Measurements from ENCODE around the gene TFAP2E. TPM values are rescaled to one million over a fixed set of nuclear protein-coding genes. Genes with fewer than 3 reads are reported as not detected.

Gene TFAP2E
- total RNA-seq, 4 donors from 2014 or later: not detected

DNA sequence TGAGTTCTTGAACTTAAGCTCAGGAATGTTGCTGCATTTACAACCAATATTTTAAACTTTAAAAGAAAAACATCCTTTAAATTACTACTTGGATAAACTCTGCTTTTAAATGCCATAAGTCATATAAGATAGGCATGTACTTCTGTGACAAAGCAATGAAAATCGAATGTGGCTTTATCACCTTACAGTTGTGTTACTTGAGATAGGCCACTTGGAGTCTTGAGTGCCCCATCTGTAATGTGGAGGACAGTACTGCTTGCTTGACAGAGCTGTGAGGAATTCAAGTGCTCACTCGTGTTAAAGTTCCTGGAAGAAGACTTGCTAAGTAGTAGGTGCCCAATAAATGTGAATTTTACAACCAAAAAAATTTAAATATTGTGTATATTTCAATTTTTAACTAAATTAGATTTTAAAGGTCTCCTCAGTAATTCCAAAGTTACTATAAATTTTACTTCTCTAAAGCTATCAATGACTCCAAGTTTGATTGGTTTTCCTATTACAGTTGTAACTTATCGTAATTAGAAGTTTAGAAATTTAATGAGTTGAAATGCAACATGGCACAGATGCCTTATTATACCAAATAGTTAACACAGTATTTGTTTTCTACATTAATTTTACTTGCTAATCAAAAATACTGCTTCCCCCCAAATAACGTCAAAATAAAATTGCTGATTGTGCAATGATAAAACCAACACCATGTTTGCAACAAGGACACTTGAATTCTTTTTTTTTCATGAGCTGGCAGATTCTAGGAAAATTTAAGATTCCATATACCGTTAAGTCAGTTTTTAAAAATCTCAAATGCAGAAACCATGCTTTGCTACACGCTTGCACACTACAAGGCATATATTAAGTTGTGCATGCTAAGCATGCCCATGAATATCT is 46.4 kb downstream of the TFAP2E start:
- Histone ChIP-seq H3K36me3 (no peaks in the 10 kb centered on the region), H3K27me3 (no peaks in the 10 kb centered on the region), H3K4me3 (no peak overlapping the region), H3K9me3 (no peaks in the 10 kb centered on the region), H3K27ac (no peak overlapping the region), H3K4me1 (peaks cover 0 to 10% of the 10 kb centered on the region in 2 donors)
- intact Hi-C loops (cut with DNase I; ENCODE audit: low total_unique reads): no loop called here
- in situ Hi-C loops (cut with MboI; ENCODE audit: low sequenced_read_pairs in 4 of 4): no loop called here
- ATAC-seq: no peak
- no peak for DNase-seq
- TF ChIP-seq, protein P1, sequence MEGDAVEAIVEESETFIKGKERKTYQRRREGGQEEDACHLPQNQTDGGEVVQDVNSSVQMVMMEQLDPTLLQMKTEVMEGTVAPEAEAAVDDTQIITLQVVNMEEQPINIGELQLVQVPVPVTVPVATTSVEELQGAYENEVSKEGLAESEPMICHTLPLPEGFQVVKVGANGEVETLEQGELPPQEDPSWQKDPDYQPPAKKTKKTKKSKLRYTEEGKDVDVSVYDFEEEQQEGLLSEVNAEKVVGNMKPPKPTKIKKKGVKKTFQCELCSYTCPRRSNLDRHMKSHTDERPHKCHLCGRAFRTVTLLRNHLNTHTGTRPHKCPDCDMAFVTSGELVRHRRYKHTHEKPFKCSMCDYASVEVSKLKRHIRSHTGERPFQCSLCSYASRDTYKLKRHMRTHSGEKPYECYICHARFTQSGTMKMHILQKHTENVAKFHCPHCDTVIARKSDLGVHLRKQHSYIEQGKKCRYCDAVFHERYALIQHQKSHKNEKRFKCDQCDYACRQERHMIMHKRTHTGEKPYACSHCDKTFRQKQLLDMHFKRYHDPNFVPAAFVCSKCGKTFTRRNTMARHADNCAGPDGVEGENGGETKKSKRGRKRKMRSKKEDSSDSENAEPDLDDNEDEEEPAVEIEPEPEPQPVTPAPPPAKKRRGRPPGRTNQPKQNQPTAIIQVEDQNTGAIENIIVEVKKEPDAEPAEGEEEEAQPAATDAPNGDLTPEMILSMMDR (IDR thresholded peaks at IDR 0.05 in 4 of 5, conservative IDR thresholded peaks at IDR 0.05 in 1 of 5): no peak
- no peak for TF ChIP-seq POLR2A (IDR thresholded peaks at IDR 0.05)

DNA sequence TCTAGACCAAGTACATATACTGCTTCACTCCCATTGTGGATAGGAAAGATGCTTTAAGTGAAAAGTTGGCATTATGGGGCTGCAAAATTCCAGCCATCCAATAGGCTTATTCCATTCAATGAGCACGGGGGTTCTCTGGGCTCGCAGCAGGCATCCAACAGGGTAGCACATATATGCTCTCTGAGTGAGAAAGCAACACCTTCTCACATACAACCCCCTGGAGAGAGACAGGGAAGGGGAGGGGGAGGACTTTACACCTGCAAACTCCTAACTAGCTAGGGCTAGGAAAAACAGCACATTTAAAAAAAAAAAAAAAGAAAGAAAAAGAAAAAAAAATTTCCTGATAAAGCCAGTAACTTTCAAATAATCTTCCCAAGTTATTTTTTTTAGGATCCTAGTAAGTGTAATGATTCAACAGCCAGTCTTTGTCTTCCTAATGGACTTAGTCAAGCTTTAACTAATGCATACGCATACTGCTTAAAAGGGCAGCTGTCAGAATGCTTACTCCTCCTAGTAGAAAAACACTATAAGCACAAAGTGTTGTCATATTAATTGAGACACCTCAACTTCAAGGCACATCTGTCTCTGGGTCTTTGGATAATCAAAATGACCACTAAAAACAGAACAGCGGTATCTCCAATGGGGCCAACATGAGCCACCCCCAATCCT is 49.5 kb downstream of the TFAP2E start:
- in situ Hi-C loops (cut with MboI; ENCODE audit: low sequenced_read_pairs in 4 of 4): no loop called here
- intact Hi-C loops (cut with DNase I; ENCODE audit: low total_unique reads): no loop called here
- no peak overlapping the region for H3K4me3 ChIP-seq
- TF ChIP-seq, protein P1 (IDR thresholded peaks at IDR 0.05 in 4 of 5, conservative IDR thresholded peaks at IDR 0.05 in 1 of 5): no peak
- TF ChIP-seq POLR2A (IDR thresholded peaks at IDR 0.05): no peak
- peaks cover 0 to 10% of the 10 kb centered on the region in 2 donors for H3K4me1 ChIP-seq
- ATAC-seq: no peak
- no peaks in the 10 kb centered on the region for H3K27me3 ChIP-seq
- DNase-seq: no peak
- no peak overlapping the region for H3K27ac ChIP-seq
- no peaks in the 10 kb centered on the region for H3K9me3 ChIP-seq
- peaks cover 0 to 8% of the 10 kb centered on the region in 2 donors for H3K36me3 ChIP-seq

DNA sequence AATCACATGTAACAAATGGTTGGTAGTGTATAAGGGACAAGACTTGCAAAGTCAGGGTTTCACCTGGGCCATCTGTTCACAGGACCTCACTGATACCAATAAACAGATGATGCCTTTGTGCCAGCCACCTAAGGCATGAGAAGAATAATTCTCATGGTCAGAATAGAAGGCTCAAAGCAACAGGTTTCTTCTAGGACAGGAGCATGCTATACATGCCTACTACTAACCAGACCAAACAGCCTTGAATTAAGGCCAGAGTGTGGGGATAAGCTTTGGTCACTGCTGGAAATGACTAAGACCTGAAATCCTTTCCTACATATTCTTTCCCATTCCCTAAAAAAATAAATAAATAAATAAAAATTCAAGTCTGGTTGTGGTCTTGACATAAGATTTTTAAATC is 50.7 kb downstream of the TFAP2E start:
- ATAC-seq: no peak
- no peak for TF ChIP-seq POLR2A (IDR thresholded peaks at IDR 0.05)

DNA sequence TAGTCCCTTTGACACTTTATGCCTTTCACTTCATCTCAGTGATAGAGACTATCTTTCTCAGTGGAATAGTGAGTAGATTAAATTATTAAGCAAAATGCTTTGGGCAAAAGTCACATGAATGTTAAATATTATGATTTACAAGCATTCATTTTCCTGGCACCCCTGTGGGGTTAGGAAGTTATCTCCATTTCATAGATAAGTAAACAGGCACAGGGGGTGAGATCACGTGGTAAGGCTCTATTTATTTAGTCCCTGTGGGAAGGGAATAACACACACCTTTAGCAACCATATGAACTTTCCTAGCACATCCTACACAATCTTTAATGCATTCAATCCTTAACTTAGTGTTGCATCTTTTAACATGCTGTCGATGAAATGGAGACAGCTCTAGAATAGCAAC is 55.9 kb downstream of the TFAP2E start:
- no peak for ATAC-seq
- in situ Hi-C loops (cut with MboI; ENCODE audit: low sequenced_read_pairs in 4 of 4): no loop called here
- no peak for TF ChIP-seq POLR2A (IDR thresholded peaks at IDR 0.05)
- TF ChIP-seq, protein P1 (IDR thresholded peaks at IDR 0.05 in 4 of 5, conservative IDR thresholded peaks at IDR 0.05 in 1 of 5): no peak

More for the DNA sequence above, 50.7 kb downstream of the TFAP2E start:
- H3K4me3 ChIP-seq: no peak overlapping the region
- in situ Hi-C loops (cut with MboI; ENCODE audit: low sequenced_read_pairs in 4 of 4) (no loop called here), intact Hi-C loops (cut with DNase I; ENCODE audit: low total_unique reads) (no loop called here)
- no peaks in the 10 kb centered on the region for H3K27me3 ChIP-seq
- H3K27ac ChIP-seq: no peak overlapping the region
- no peak for DNase-seq
- H3K4me1 ChIP-seq: peaks cover 0 to 10% of the 10 kb centered on the region in 2 donors
- peaks cover 0 to 10% of the 10 kb centered on the region in 2 donors for H3K36me3 ChIP-seq
- no peaks in the 10 kb centered on the region for H3K9me3 ChIP-seq

DNA sequence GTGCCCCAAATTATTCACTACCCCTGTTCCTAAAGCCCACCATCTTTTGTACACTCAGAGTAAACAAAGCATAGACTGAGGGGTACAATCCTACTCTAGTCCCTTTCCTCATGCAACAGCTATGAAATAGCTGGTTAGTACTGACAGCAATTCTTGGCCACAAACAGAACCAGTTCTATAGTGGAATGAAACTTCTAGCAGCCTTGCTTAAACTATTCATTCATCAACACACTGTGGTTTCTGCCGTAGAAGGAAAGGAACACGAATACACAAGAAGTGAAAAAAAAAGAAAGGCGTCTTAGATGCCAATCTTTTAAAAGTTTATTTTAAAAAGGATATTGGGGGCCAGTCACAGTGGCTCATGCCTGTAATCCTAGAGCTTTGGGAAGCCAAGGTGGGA is 58.3 kb downstream of the TFAP2E start:
- intact Hi-C loops (cut with DNase I; ENCODE audit: low total_unique reads) (loop anchor here (10.0 kb wide), 1 partner anchor 437 kb away; the partner anchor contains the start of gene SFPQ), in situ Hi-C loops (cut with MboI; ENCODE audit: low sequenced_read_pairs in 4 of 4) (no loop called here)
- H3K27ac ChIP-seq: no peak overlapping the region
- TF ChIP-seq, protein P1 (IDR thresholded peaks at IDR 0.05 in 4 of 5, conservative IDR thresholded peaks at IDR 0.05 in 1 of 5): no peak
- TF ChIP-seq POLR2A (IDR thresholded peaks at IDR 0.05): no peak
- peaks cover 0 to 77% of the 10 kb centered on the region in 2 donors for H3K36me3 ChIP-seq
- DNase-seq: no peak
- ATAC-seq: no peak
- no peaks in the 10 kb centered on the region for H3K9me3 ChIP-seq
- no peaks in the 10 kb centered on the region for H3K27me3 ChIP-seq
- H3K4me1 ChIP-seq: peaks cover 1 to 3% of the 10 kb centered on the region in 2 donors
- no peak overlapping the region for H3K4me3 ChIP-seq

More for the DNA sequence above, 55.9 kb downstream of the TFAP2E start:
- no peak for DNase-seq
- H3K36me3 ChIP-seq: peaks cover 0 to 61% of the 10 kb centered on the region in 2 donors
- intact Hi-C loops (cut with DNase I; ENCODE audit: low total_unique reads): no loop called here
- no peak overlapping the region for H3K27ac ChIP-seq
- H3K27me3 ChIP-seq: no peaks in the 10 kb centered on the region
- H3K4me1 ChIP-seq: no peaks in the 10 kb centered on the region
- no peak overlapping the region for H3K4me3 ChIP-seq
- no peaks in the 10 kb centered on the region for H3K9me3 ChIP-seq

Measured in gastrocnemius medialis (tissue), 4 donors.